ENCODE data around the gene MUC5AC. TPM values are rescaled to one million over a fixed set of nuclear protein-coding genes. Genes with fewer than 3 reads are reported as not detected.
"Not testable (repeated sequence)": the region's sequence is repeated elsewhere in the genome, so short reads cannot be mapped to it uniquely, and the experiment has no call there.

The MUC5AC gene
- total and polyA plus RNA-seq, 3 experiments from 2014 or later, result not detected

DNA sequence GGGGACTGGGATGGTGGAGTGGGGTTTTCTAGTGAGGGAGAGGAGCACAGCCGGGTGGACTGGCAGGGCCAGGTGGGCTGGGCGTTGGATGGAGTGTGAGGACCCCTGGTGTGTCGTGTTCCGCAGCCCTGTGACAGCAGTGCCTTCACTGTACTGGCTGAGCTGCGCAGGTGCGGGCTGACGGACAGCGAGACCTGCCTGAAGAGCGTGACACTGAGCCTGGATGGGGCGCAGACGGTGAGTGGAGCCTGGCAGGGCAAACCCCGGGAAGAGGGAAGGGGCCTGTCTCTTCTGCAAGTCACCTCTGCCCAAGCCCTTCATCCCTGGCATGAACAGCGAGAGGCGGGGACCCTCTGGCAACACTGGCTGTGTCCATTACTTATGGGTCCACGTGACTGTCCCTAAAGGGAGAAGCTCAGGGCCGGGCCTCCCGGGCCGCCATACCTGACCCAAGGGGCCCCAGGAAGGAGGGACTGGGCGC lies 10.0 kb downstream of the MUC5AC start:
- H3K27ac ChIP-seq (ENCODE audit: low read depth, low read length), result no peak overlapping the region
- H3K27me3 ChIP-seq (ENCODE audit: insufficient read depth, low read length, poor library complexity, severe bottlenecking), result no peaks in the 10 kb centered on the region
- Mint-ChIP-seq H3K4me1 (no peaks in the 10 kb centered on the region), H3K27me3 (peaks cover 3 to 5% of the 10 kb centered on the region in 2 donors), H3K4me3 (no peak overlapping the region), H3K9me3 (no peaks in the 10 kb centered on the region), H3K36me3 (no peaks in the 10 kb centered on the region), H3K27ac (no peak overlapping the region)
- POLR2A ChIA-PET, result no interaction called here
- H3K4me3 ChIP-seq (ENCODE audit: low read length), result no peak overlapping the region
- H3K9me3 ChIP-seq (ENCODE audit: low read length), result no peaks in the 10 kb centered on the region
- CTCF ChIA-PET, result no interaction called here
- no peaks in the 10 kb centered on the region for H3K4me1 ChIP-seq (ENCODE audit: insufficient read depth, low read length)
- no peaks in the 10 kb centered on the region for H3K36me3 ChIP-seq (ENCODE audit: insufficient read depth, low read length)
- DNase-seq, result no peak

DNA sequence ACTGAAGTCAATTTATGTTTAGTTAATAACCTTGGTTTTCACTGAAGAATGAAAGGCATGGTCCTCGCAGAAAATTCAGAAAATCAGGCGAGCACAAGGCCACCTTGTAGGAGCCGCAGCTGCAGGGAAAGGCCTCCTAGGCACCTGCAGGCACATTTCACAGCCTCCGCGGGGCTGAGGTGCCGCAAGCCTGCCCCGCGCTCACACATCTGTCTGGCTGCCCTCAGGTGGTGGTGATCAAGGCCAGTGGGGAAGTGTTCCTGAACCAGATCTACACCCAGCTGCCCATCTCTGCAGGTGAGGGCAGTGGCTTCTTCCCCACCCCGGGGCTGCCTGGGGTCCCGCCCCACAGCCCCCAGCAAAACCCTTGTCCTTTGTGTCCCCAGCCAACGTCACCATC lies 10.5 kb downstream of the MUC5AC start:
- no peaks in the 10 kb centered on the region for H3K27me3 ChIP-seq (ENCODE audit: insufficient read depth, low read length, poor library complexity, severe bottlenecking)
- CTCF ChIA-PET, result no interaction called here
- Mint-ChIP-seq H3K36me3 (no peaks in the 10 kb centered on the region), H3K9me3 (no peaks in the 10 kb centered on the region), H3K4me3 (no peak overlapping the region), H3K27ac (no peak overlapping the region), H3K27me3 (peaks cover 0 to 3% of the 10 kb centered on the region in 2 donors), H3K4me1 (no peaks in the 10 kb centered on the region)
- no peak overlapping the region for H3K27ac ChIP-seq (ENCODE audit: low read depth, low read length)
- no peaks in the 10 kb centered on the region for H3K9me3 ChIP-seq (ENCODE audit: low read length)
- POLR2A ChIA-PET, result no interaction called here
- no peaks in the 10 kb centered on the region for H3K4me1 ChIP-seq (ENCODE audit: insufficient read depth, low read length)
- DNase-seq, result no peak
- no peak overlapping the region for H3K4me3 ChIP-seq (ENCODE audit: low read length)
- H3K36me3 ChIP-seq (ENCODE audit: insufficient read depth, low read length), result no peaks in the 10 kb centered on the region

DNA sequence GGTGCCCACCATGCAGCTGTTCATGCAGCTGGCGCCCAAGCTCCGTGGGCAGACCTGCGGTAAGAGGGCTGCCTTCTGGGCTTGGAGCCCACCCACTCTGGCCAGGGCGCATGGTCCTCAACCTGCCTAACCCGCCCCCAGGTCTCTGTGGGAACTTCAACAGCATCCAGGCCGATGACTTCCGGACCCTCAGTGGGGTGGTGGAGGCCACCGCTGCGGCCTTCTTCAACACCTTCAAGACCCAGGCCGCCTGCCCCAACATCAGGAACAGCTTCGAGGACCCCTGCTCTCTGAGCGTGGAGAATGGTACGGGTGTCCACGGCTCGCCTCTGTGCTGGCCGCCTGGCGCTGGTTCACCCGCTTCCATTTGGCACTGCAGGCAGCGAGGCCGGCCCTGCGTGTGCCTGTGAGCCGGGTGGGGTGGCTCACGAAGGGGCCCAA lies 11.0 kb downstream of the MUC5AC start:
- H3K4me1 Mint-ChIP-seq, result no peaks in the 10 kb centered on the region
- no peak overlapping the region for H3K4me3 ChIP-seq (ENCODE audit: low read length)
- H3K27me3 ChIP-seq (ENCODE audit: insufficient read depth, low read length, poor library complexity, severe bottlenecking), result no peaks in the 10 kb centered on the region
- no peaks in the 10 kb centered on the region for H3K9me3 Mint-ChIP-seq
- peaks cover 0 to 3% of the 10 kb centered on the region in 2 donors for H3K27me3 Mint-ChIP-seq
- H3K4me1 ChIP-seq (ENCODE audit: insufficient read depth, low read length), result no peaks in the 10 kb centered on the region
- H3K36me3 Mint-ChIP-seq, result no peaks in the 10 kb centered on the region
- POLR2A ChIA-PET, result no interaction called here
- DNase-seq, result no peak
- no peaks in the 10 kb centered on the region for H3K36me3 ChIP-seq (ENCODE audit: insufficient read depth, low read length)
- no peak overlapping the region for H3K27ac ChIP-seq (ENCODE audit: low read depth, low read length)
- no peak overlapping the region for H3K4me3 Mint-ChIP-seq
- CTCF ChIA-PET, result no interaction called here
- H3K9me3 ChIP-seq (ENCODE audit: low read length), result no peaks in the 10 kb centered on the region
- no peak overlapping the region for H3K27ac Mint-ChIP-seq

GRCh38 chr11:1171223-1171984 lies 13.7 kb downstream of the MUC5AC start:
- Mint-ChIP-seq H3K9me3 (no peaks in the 10 kb centered on the region), H3K27ac (no peak overlapping the region), H3K4me1 (no peaks in the 10 kb centered on the region), H3K4me3 (no peak overlapping the region), H3K27me3 (peaks cover 0 to 2% of the 10 kb centered on the region in 2 donors), H3K36me3 (no peaks in the 10 kb centered on the region)
- peak in 1 of 5 donors; percentile 5 for DNase-seq
- ChIA-PET CTCF (no interaction called here), POLR2A (no interaction called here)
- no peaks in the 10 kb centered on the region for H3K36me3 ChIP-seq (ENCODE audit: insufficient read depth, low read length)
- H3K27me3 ChIP-seq (ENCODE audit: insufficient read depth, low read length, poor library complexity, severe bottlenecking), result no peaks in the 10 kb centered on the region
- no peak overlapping the region for H3K27ac ChIP-seq (ENCODE audit: low read depth, low read length)
- H3K9me3 ChIP-seq (ENCODE audit: low read length), result no peaks in the 10 kb centered on the region
- no peak overlapping the region for H3K4me3 ChIP-seq (ENCODE audit: low read length)
- H3K4me1 ChIP-seq (ENCODE audit: insufficient read depth, low read length), result no peaks in the 10 kb centered on the region

GRCh38 chr11:1171985-1172728 lies 14.4 kb downstream of the MUC5AC start:
- DNase-seq, result no peak
- Histone ChIP-seq H3K27me3 (ENCODE audit: insufficient read depth, low read length, poor library complexity, severe bottlenecking) (no peaks in the 10 kb centered on the region), H3K36me3 (ENCODE audit: insufficient read depth, low read length) (no peaks in the 10 kb centered on the region), H3K27ac (ENCODE audit: low read depth, low read length) (no peak overlapping the region), H3K4me3 (ENCODE audit: low read length) (no peak overlapping the region), H3K4me1 (ENCODE audit: insufficient read depth, low read length) (no peaks in the 10 kb centered on the region), H3K9me3 (ENCODE audit: low read length) (no peaks in the 10 kb centered on the region)
- Mint-ChIP-seq H3K36me3 (no peaks in the 10 kb centered on the region), H3K27me3 (peaks cover 0 to 2% of the 10 kb centered on the region in 2 donors), H3K27ac (no peak overlapping the region), H3K4me1 (no peaks in the 10 kb centered on the region), H3K4me3 (no peak overlapping the region), H3K9me3 (no peaks in the 10 kb centered on the region)
- POLR2A ChIA-PET, result no interaction called here
- CTCF ChIA-PET, result no interaction called here

DNA sequence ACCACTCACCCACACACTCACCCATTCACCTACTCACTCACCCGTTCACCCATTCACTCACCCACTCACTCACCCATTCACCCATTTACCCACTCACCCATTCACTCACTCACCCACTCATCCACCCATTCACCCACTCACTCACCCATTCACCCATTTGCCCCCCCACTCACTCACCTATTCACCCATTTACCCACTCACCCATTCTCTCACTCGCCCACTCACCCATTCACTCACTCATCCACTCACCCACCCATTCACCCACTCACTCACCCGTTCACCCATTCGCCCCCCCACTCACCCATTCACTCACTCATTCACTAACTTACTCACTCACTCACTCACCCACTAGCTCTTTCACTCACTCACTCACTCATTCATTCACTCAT lies 15.0 kb downstream of the MUC5AC start:
- no peak overlapping the region for H3K27ac ChIP-seq (ENCODE audit: low read depth, low read length)
- Mint-ChIP-seq H3K36me3 (no peaks in the 10 kb centered on the region), H3K27me3 (no peaks in the 10 kb centered on the region), H3K9me3 (no peaks in the 10 kb centered on the region), H3K4me3 (no peak overlapping the region), H3K27ac (no peak overlapping the region), H3K4me1 (no peaks in the 10 kb centered on the region)
- DNase-seq, result no peak
- ChIA-PET CTCF (no interaction called here), POLR2A (no interaction called here)
- no peaks in the 10 kb centered on the region for H3K27me3 ChIP-seq (ENCODE audit: insufficient read depth, low read length, poor library complexity, severe bottlenecking)
- H3K4me3 ChIP-seq (ENCODE audit: low read length), result no peak overlapping the region
- no peaks in the 10 kb centered on the region for H3K36me3 ChIP-seq (ENCODE audit: insufficient read depth, low read length)
- H3K4me1 ChIP-seq (ENCODE audit: insufficient read depth, low read length), result no peaks in the 10 kb centered on the region
- no peaks in the 10 kb centered on the region for H3K9me3 ChIP-seq (ENCODE audit: low read length)

DNA sequence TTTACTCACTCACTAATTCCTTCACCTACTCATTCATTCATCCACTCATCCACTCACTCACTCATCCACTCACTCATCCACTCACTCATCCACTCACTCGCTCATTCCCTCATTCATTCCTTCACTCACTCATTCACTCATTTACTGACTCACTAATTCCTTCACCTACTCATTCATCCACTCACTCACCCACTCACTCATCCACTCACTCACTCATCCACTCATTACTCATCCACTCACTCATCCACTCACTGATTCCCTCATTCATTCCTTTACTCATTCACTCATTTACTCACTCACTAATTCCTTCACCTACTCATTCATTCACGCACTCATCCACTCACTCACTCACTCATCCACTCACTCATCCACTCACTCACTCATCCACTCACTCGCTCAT lies 15.6 kb downstream of the MUC5AC start:
- DNase-seq; POLR2A ChIA-PET; H3K27me3 ChIP-seq (ENCODE audit: insufficient read depth, low read length, poor library complexity, severe bottlenecking); H3K4me3 Mint-ChIP-seq; CTCF ChIA-PET; H3K9me3 Mint-ChIP-seq; H3K27ac ChIP-seq (ENCODE audit: low read depth, low read length); H3K36me3 Mint-ChIP-seq; H3K9me3 ChIP-seq (ENCODE audit: low read length); H3K36me3 ChIP-seq (ENCODE audit: insufficient read depth, low read length); H3K4me3 ChIP-seq (ENCODE audit: low read length); H3K4me1 ChIP-seq (ENCODE audit: insufficient read depth, low read length); H3K27me3 Mint-ChIP-seq; H3K4me1 Mint-ChIP-seq; H3K27ac Mint-ChIP-seq: not testable (repeated sequence)

GRCh38 chr11:1174441-1175370 lies 17.0 kb downstream of the MUC5AC start:
- no peaks in the 10 kb centered on the region for H3K4me1 ChIP-seq (ENCODE audit: insufficient read depth, low read length)
- no peak overlapping the region for H3K27ac ChIP-seq (ENCODE audit: low read depth, low read length)
- H3K27ac Mint-ChIP-seq, result no peak overlapping the region
- H3K4me1 Mint-ChIP-seq, result no peaks in the 10 kb centered on the region
- no peaks in the 10 kb centered on the region for H3K9me3 Mint-ChIP-seq
- ChIA-PET POLR2A (no interaction called here), CTCF (no interaction called here)
- DNase-seq, result no peak
- H3K4me3 ChIP-seq (ENCODE audit: low read length), result no peak overlapping the region
- H3K36me3 Mint-ChIP-seq, result no peaks in the 10 kb centered on the region
- H3K9me3 ChIP-seq (ENCODE audit: low read length), result no peaks in the 10 kb centered on the region
- H3K4me3 Mint-ChIP-seq, result no peak overlapping the region
- no peaks in the 10 kb centered on the region for H3K36me3 ChIP-seq (ENCODE audit: insufficient read depth, low read length)
- H3K27me3 ChIP-seq (ENCODE audit: insufficient read depth, low read length, poor library complexity, severe bottlenecking), result no peaks in the 10 kb centered on the region
- peaks cover 0 to 3% of the 10 kb centered on the region in 2 donors for H3K27me3 Mint-ChIP-seq

All from CD8-positive, alpha-beta memory T cell (primary cell).